Measurements from ENCODE around the gene TRIP6. TPM values are rescaled to one million over a fixed set of nuclear protein-coding genes. Genes with fewer than 3 reads are reported as not detected.

TRIP6 gene
- total RNA-seq, 1 experiment from 2014 or later = 140 TPM

GRCh38 chr7:100860702-100861615 lies 6.2 kb upstream of the TRIP6 start:
- intact Hi-C loops (cut with micrococcal nuclease; ENCODE audit: unreplicated experiment) = no loop called here
- Histone ChIP-seq H3K27ac (ENCODE audit: low read depth, low read length, poor library complexity, severe bottlenecking) (no peak overlapping the region), H3K4me1 (ENCODE audit: insufficient read depth, low read length, poor library complexity, severe bottlenecking) (peaks cover 9% of the 10 kb centered on the region), H3K4me3 (ENCODE audit: low read depth, low read length, poor library complexity, severe bottlenecking) (no peak overlapping the region), H3K27me3 (replicated peaks; ENCODE audit: insufficient read depth, low read depth, low read length, poor library complexity) (no peaks in the 10 kb centered on the region), H3K36me3 (ENCODE audit: insufficient read depth, low read length, poor library complexity, severe bottlenecking) (no peaks in the 10 kb centered on the region), H3K9me3 (ENCODE audit: low read depth, low read length, poor library complexity, severe bottlenecking) (no peaks in the 10 kb centered on the region)
- no TSS peak for BruUV-seq (replicated peaks)
- CTCF ChIA-PET = no interaction called here
- POLR2A ChIA-PET (ENCODE audit: low non-redundant PET) = no interaction called here
- no peak for TF ChIP-seq EZH2 (IDR thresholded peaks at IDR 0.05; ENCODE audit: borderline replicate concordance, low read depth, low read length, poor library complexity, severe bottlenecking)
- TF ChIP-seq, protein P1, sequence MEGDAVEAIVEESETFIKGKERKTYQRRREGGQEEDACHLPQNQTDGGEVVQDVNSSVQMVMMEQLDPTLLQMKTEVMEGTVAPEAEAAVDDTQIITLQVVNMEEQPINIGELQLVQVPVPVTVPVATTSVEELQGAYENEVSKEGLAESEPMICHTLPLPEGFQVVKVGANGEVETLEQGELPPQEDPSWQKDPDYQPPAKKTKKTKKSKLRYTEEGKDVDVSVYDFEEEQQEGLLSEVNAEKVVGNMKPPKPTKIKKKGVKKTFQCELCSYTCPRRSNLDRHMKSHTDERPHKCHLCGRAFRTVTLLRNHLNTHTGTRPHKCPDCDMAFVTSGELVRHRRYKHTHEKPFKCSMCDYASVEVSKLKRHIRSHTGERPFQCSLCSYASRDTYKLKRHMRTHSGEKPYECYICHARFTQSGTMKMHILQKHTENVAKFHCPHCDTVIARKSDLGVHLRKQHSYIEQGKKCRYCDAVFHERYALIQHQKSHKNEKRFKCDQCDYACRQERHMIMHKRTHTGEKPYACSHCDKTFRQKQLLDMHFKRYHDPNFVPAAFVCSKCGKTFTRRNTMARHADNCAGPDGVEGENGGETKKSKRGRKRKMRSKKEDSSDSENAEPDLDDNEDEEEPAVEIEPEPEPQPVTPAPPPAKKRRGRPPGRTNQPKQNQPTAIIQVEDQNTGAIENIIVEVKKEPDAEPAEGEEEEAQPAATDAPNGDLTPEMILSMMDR (conservative IDR thresholded peaks at IDR 0.05; ENCODE audit: low read depth, low read length) = no peak
- DNase-seq (ENCODE audit: low spot score) = no peak

- CTCF ChIA-PET = no interaction called here
- intact Hi-C loops (cut with micrococcal nuclease; ENCODE audit: unreplicated experiment) = no loop called here
- no peaks in the 10 kb centered on the region for H3K27me3 ChIP-seq (replicated peaks; ENCODE audit: insufficient read depth, low read depth, low read length, poor library complexity)
- BruUV-seq (replicated peaks) = no TSS peak
- H3K4me1 ChIP-seq (ENCODE audit: insufficient read depth, low read length, poor library complexity, severe bottlenecking) = peaks cover 16% of the 10 kb centered on the region
- H3K27ac ChIP-seq (ENCODE audit: low read depth, low read length, poor library complexity, severe bottlenecking) = no peak overlapping the region
- no peaks in the 10 kb centered on the region for H3K36me3 ChIP-seq (ENCODE audit: insufficient read depth, low read length, poor library complexity, severe bottlenecking)
- POLR2A ChIA-PET (ENCODE audit: low non-redundant PET) = no interaction called here
- TF ChIP-seq, protein P1 (conservative IDR thresholded peaks at IDR 0.05; ENCODE audit: low read depth, low read length) = no peak
- TF ChIP-seq EZH2 (IDR thresholded peaks at IDR 0.05; ENCODE audit: borderline replicate concordance, low read depth, low read length, poor library complexity, severe bottlenecking) = no peak
- no peak overlapping the region for H3K4me3 ChIP-seq (ENCODE audit: low read depth, low read length, poor library complexity, severe bottlenecking)
- no peak for DNase-seq (ENCODE audit: low spot score)
- no peaks in the 10 kb centered on the region for H3K9me3 ChIP-seq (ENCODE audit: low read depth, low read length, poor library complexity, severe bottlenecking)
Observed at GRCh38 chr7:100861616-100861985, 5.6 kb upstream of the TRIP6 start.

DNA sequence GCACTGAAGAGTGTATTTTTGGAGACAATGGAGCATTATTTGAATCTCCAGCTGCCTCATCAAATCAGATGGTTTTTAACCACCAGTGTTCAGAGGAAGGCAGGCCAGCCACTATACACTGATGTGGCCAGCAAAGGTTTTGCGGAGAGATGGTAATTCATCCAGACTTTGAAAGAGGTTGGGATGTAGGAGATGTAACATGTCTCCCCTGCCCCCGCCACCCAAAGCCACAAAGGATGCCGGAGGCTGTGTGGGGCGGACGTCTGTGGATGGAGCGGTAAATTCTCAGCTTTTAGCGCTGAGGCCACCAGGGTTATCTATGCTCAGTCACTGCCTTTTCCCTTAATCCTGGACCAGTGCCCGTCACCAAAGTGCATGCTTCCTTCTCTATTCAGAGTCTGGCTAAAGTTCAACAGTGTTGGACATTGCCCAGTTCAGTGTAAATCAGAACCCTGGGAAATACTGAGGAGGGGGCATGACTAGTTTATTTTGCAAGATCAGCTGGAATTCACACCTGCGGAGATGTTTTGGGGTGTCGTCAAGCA lies 3.7 kb upstream of the TRIP6 start:
- ChIA-PET POLR2A (ENCODE audit: low non-redundant PET) (no interaction called here), CTCF (no interaction called here)
- intact Hi-C loops (cut with micrococcal nuclease; ENCODE audit: unreplicated experiment) = no loop called here
- Histone ChIP-seq H3K4me1 (ENCODE audit: insufficient read depth, low read length, poor library complexity, severe bottlenecking) (peaks cover 24% of the 10 kb centered on the region), H3K4me3 (ENCODE audit: low read depth, low read length, poor library complexity, severe bottlenecking) (no peak overlapping the region), H3K27me3 (replicated peaks; ENCODE audit: insufficient read depth, low read depth, low read length, poor library complexity) (no peaks in the 10 kb centered on the region), H3K9me3 (ENCODE audit: low read depth, low read length, poor library complexity, severe bottlenecking) (no peaks in the 10 kb centered on the region), H3K36me3 (ENCODE audit: insufficient read depth, low read length, poor library complexity, severe bottlenecking) (no peaks in the 10 kb centered on the region), H3K27ac (ENCODE audit: low read depth, low read length, poor library complexity, severe bottlenecking) (no peak overlapping the region)
- no TSS peak for BruUV-seq (replicated peaks)
- TF ChIP-seq, protein P1 (conservative IDR thresholded peaks at IDR 0.05; ENCODE audit: low read depth, low read length) = no peak
- TF ChIP-seq EZH2 (IDR thresholded peaks at IDR 0.05; ENCODE audit: borderline replicate concordance, low read depth, low read length, poor library complexity, severe bottlenecking) = no peak
- DNase-seq (ENCODE audit: low spot score) = no peak
